ENCODE results near the gene EZR.

GRCh38 chr6:158834675-158835385 lies 15.7 kb upstream of the EZR start:
- TF ChIP-seq, protein P1, sequence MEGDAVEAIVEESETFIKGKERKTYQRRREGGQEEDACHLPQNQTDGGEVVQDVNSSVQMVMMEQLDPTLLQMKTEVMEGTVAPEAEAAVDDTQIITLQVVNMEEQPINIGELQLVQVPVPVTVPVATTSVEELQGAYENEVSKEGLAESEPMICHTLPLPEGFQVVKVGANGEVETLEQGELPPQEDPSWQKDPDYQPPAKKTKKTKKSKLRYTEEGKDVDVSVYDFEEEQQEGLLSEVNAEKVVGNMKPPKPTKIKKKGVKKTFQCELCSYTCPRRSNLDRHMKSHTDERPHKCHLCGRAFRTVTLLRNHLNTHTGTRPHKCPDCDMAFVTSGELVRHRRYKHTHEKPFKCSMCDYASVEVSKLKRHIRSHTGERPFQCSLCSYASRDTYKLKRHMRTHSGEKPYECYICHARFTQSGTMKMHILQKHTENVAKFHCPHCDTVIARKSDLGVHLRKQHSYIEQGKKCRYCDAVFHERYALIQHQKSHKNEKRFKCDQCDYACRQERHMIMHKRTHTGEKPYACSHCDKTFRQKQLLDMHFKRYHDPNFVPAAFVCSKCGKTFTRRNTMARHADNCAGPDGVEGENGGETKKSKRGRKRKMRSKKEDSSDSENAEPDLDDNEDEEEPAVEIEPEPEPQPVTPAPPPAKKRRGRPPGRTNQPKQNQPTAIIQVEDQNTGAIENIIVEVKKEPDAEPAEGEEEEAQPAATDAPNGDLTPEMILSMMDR (IDR thresholded peaks at IDR 0.05; ENCODE audit: insufficient read depth, low read length), result no peak
- TF ChIP-seq, protein P2, sequence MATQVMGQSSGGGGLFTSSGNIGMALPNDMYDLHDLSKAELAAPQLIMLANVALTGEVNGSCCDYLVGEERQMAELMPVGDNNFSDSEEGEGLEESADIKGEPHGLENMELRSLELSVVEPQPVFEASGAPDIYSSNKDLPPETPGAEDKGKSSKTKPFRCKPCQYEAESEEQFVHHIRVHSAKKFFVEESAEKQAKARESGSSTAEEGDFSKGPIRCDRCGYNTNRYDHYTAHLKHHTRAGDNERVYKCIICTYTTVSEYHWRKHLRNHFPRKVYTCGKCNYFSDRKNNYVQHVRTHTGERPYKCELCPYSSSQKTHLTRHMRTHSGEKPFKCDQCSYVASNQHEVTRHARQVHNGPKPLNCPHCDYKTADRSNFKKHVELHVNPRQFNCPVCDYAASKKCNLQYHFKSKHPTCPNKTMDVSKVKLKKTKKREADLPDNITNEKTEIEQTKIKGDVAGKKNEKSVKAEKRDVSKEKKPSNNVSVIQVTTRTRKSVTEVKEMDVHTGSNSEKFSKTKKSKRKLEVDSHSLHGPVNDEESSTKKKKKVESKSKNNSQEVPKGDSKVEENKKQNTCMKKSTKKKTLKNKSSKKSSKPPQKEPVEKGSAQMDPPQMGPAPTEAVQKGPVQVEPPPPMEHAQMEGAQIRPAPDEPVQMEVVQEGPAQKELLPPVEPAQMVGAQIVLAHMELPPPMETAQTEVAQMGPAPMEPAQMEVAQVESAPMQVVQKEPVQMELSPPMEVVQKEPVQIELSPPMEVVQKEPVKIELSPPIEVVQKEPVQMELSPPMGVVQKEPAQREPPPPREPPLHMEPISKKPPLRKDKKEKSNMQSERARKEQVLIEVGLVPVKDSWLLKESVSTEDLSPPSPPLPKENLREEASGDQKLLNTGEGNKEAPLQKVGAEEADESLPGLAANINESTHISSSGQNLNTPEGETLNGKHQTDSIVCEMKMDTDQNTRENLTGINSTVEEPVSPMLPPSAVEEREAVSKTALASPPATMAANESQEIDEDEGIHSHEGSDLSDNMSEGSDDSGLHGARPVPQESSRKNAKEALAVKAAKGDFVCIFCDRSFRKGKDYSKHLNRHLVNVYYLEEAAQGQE (IDR thresholded peaks at IDR 0.05; ENCODE audit: insufficient replicate concordance, low read depth), result no peak
- TF ChIP-seq GABPA (IDR thresholded peaks at IDR 0.05; ENCODE audit: low read depth) (no peak), POLR2AphosphoS5 (IDR thresholded peaks at IDR 0.05; ENCODE audit: low read depth) (no peak)

Measured in HL-60 (cell line).